ENCODE results near the gene TOP1.

DNA sequence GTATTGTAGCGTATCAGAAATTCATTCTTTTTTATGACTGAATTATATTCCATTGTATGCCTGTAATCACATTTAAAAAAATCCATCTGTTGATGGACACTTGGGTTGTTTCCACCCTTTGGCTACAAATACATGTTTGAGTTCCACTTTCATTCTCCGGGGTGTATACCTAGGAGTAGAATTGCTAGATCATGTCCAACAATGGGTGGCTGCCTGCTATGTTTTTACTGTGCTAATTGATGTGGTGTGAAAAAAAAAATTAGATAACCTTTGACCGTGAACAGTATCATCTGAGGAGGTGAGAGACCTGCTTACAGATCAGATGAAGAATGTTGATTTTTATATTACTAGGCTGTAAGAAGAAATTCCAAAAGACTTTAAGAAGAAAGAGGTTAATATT lies 37.1 kb downstream of the TOP1 start:
- TF ChIP-seq, protein P1, sequence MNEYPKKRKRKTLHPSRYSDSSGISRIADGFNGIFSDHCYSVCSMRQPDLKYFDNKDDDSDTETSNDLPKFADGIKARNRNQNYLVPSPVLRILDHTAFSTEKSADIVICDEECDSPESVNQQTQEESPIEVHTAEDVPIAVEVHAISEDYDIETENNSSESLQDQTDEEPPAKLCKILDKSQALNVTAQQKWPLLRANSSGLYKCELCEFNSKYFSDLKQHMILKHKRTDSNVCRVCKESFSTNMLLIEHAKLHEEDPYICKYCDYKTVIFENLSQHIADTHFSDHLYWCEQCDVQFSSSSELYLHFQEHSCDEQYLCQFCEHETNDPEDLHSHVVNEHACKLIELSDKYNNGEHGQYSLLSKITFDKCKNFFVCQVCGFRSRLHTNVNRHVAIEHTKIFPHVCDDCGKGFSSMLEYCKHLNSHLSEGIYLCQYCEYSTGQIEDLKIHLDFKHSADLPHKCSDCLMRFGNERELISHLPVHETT (CRISPR knock-in tag; conservative IDR thresholded peaks at IDR 0.05 in 1 of 2, IDR thresholded peaks at IDR 0.05 in 1 of 2), result no peak
- TF ChIP-seq NFATC3 (IDR thresholded peaks at IDR 0.05) (no peak), NR4A1 (CRISPR knock-in tag; IDR thresholded peaks at IDR 0.05) (no peak), NR4A1 (tag; IDR thresholded peaks at IDR 0.05) (no peak), POLR2A (conservative IDR thresholded peaks at IDR 0.05) (no peak), TCF15 (CRISPR knock-in tag; IDR thresholded peaks at IDR 0.05) (no peak), PTTG1 (tag; IDR thresholded peaks at IDR 0.05; ENCODE audit: low read depth) (no peak), TCF7L2 (IDR thresholded peaks at IDR 0.05; ENCODE audit: low read depth, low read length) (no peak)
- TF ChIP-seq, protein P2, sequence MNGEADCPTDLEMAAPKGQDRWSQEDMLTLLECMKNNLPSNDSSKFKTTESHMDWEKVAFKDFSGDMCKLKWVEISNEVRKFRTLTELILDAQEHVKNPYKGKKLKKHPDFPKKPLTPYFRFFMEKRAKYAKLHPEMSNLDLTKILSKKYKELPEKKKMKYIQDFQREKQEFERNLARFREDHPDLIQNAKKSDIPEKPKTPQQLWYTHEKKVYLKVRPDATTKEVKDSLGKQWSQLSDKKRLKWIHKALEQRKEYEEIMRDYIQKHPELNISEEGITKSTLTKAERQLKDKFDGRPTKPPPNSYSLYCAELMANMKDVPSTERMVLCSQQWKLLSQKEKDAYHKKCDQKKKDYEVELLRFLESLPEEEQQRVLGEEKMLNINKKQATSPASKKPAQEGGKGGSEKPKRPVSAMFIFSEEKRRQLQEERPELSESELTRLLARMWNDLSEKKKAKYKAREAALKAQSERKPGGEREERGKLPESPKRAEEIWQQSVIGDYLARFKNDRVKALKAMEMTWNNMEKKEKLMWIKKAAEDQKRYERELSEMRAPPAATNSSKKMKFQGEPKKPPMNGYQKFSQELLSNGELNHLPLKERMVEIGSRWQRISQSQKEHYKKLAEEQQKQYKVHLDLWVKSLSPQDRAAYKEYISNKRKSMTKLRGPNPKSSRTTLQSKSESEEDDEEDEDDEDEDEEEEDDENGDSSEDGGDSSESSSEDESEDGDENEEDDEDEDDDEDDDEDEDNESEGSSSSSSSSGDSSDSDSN (IDR thresholded peaks at IDR 0.05; ENCODE audit: borderline replicate concordance in 1 of 2, low read depth in 2 of 2, low read length in 2 of 2), result no peak
